GDM1 (cell line): Measurements from ENCODE around the gene DZIP1L.

Source experiments
- DNase-seq: peaks from one replicate; lab custom pipeline; 2025; lab: John Stamatoyannopoulos, UW

DZIP1L gene

DNA sequence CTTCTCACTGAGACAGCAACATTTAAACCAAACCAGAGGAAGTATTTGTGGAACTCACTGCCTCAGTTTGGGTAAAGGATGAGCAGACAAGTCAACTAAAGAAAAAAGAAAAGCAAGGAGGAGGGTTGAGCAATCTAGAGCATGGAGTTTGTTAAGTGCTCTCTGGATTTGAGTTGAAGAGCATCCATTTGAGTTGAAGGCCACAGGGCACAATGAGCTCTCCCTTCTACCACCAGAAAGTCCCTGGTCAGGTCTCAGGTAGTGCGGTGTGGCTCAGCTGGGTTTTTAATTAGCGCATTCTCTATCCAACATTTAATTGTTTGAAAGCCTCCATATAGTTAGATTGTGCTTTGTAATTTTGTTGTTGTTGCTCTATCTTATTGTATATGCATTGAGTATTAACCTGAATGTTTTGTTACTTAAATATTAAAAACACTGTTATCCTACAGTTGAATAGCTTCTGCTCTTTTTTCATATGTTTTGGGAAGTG is 82.2 kb downstream of the DZIP1L start:
- no peak for DNase-seq

DNA sequence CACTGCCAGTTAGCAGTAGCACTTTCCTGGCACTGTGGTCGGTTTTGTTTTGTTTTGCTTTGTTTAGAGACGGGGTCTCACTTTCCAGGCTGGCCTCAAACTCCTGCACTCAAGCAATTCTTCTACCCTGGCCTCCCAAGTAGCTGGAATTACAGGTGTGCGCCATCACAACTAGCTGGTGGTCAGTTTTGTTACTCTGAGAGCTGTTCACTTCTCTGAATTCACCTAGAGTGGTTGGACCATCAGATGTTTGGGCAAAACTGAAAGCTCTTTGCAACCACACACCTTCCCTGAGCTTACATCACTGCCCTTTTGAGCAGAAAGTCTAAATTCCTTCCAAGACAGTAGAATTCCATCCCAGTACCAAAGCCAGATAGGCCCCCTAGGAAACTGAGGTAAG is 82.8 kb downstream of the DZIP1L start:
- DNase-seq: no peak

DNA sequence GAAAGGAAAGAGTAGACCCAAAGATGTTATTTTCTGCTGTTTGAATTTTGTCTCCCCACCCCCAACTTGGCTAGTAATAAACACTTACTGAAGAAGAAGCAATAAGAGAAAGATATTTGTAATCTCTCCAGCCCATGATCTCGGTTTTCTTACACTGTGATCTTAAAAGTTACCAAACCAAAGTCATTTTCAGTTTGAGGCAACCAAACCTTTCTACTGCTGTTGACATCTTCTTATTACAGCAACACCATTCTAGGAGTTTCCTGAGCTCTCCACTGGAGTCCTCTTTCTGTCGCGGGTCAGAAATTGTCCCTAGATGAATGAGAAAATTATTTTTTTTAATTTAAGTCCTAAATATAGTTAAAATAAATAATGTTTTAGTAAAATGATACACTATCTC is 83.9 kb downstream of the DZIP1L start:
- no peak for DNase-seq

DNA sequence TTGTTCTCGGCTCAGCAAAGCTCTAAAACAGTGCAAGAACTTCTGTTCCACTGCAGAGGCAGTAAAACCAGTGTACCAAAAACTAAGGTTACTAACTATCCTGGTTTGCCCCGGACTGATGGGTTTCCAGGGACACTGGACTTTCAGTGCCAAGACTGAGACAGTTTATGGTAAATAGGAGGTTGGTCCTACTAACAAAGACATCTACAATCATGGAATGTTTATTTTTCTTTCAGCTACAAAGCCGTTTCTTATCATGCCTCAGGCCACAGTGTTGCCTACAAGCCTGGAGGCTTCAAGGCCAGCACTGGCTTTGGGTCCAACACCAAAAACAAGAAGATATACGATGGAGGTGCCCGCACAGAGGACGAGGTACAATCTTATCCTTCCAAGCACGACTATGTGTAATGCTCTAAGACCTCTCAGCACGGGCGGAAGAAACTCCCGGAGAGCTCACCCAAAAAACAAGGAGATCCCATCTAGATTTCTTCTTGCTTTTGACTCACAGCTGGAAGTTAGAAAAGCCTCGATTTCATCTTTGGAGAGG is 84.6 kb downstream of the DZIP1L start:
- no peak for DNase-seq

DNA sequence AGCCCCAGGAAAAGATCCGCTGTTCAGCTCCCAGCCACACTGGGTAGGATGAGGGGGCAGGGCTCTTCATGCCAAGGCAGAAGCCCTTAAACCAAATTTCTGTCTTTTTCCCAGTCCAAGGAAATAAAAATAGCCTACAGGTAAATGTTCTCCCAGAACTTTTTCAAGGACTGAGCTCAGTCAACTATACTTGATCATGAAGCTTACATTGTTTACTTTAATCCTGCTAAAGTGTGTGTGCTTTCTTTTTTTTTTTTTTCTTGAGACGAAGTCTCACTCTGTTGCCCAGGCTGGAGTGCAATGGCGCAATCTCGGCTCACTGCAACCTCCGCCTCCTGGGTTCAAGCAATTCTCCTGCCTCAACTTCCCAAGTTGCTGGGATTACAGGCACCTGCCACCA is 87.6 kb downstream of the DZIP1L start:
- no peak for DNase-seq

DNA sequence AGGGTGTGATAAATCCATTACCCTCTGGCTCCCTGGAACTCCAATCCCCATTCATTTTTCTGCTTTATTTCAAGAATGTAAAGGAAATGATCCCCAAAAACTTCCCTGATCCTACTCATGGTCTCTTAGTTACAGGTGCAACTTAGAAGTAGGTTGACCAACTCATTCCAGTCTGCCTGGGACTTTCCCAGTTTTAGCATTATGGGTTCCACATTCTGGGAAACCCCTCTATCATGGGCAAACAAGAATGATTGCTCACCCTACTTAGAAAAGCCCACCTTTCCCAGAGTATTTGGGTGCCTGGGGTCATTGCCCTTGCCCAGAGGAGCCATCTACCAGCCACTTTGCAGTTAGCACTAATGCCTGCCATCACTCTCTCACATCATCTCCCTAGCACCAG is 89.9 kb downstream of the DZIP1L start:
- DNase-seq: no peak

DNA sequence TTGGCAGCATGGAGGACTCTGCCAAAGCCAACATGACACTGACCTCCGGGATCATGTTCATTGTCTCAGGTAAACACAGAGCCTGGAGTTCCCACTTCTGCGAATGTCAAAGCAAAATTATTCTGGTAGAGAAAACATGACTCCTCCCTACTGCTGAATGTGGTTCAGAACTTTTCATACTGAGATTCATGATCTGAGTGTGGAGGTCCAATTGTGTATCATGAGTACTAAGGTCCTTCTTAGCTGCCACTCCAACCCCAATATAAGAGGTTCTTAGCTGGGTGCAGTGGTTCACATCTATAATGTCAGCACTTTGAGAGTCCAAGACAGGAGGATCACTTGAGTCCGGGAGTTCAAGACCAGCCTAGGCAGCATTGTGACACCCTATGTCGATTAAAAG is 91.7 kb downstream of the DZIP1L start:
- DNase-seq: no peak

DNA sequence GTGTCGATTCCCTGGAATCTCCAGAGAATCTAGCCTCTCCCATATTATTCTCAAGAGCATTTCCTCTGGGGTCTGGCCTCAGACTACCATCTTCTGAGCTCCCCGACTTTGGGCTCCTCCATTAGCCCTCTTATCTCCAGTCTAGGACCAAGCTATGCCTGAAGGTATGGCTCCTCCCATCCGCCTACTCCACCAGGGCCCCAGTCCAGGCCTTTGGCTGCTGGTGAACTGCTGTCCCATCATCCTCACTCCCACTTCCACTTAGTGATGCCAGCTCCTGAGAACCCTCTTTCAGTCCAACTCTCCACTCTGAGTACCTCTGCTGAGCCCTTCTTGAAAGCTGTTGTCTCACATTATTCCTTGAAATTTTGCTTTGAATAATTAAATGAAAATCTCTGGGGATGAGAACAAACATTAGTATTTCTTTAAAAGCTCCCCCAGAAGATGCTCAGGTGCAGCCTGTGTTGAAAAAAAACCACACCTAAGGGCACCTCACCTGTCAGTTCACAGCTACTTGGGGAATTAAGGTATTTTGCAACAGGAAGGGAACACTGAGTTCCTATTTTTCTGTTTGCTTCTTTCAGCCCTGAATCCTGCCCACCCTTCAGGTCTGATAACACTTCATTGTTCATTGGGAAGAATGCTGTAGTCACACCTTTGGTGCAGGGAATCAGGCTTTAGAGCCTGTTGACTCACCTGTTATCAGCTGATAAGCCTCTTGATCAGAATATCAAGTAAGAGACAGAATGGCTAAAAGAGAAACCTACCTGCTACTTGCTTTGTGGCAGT is 95.9 kb downstream of the DZIP1L start:
- DNase-seq: no peak

DNA sequence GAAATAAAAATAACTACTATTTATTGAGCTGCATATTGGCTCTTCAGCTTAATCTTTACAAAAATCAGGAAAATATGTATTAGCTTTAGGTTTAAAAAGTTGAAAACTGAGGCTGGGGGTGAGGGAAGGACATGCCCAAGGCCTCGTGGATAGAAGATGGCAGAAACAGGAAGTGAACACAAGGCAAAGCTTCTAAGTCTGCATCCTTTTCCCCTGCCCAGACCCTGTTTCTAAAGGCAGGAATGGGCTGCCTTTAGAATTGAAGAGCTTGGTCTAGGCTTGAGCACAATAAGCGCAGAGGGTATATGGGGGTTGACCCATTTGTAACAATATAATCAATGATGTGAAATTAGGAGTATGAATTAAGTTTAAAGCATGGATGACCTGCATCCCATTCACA is 99.3 kb downstream of the DZIP1L start:
- no peak for DNase-seq

DNA sequence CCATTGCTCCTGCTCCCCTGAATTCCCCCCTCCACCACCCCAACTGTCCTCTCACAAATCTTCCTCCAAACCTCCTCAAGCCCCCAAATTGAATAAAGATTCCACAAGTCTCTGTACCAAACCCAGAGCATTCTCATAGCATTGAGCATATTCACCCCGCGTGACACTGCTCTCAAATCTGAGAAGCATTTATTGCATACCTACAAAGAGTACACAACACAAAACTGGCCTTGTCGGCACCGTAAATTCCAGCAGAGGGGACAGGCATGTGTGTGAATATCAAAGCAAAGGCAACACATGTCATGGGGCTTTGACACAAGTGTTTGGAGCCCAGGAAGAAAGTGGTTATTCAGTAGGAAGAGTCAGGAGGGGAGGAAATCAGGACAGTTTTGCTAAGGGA is 102.9 kb downstream of the DZIP1L start:
- DNase-seq: no peak
